Measurements from ENCODE around the gene HIPK2. TPM values are rescaled to one million over a fixed set of nuclear protein-coding genes. Genes with fewer than 3 reads are reported as not detected.

The HIPK2 gene
- total RNA-seq, 4 donors from 2014 or later = 17.9 to 35.9 (median 22.4) TPM

GRCh38 chr7:139752604-139753003 lies 25.2 kb downstream of the HIPK2 start:
- 35 to 62% methylated on average over 2 to 5 of the region's 5 CpGs for WGBS, 2 donors (ENCODE audit: low coverage in 1 of 2)
- TF ChIP-seq POLR2A (IDR thresholded peaks at IDR 0.05) (no peak), CTCF (IDR thresholded peaks at IDR 0.05) (no peak), POLR2AphosphoS5 (IDR thresholded peaks at IDR 0.05) (no peak), EP300 (IDR thresholded peaks at IDR 0.05) (no peak)
- H3K4me1 ChIP-seq = peaks cover 0 to 26% (median 0%) of the 10 kb centered on the region in 3 donors
- ATAC-seq = no peak
- no peaks in the 10 kb centered on the region for H3K27me3 ChIP-seq
- no peak overlapping the region for H3K27ac ChIP-seq
- H3K4me3 ChIP-seq = no peak overlapping the region
- H3K36me3 ChIP-seq = no peaks in the 10 kb centered on the region
- no peaks in the 10 kb centered on the region for H3K9me3 ChIP-seq

- WGBS, 2 donors (ENCODE audit: low coverage in 1 of 2) = 78% methylated on average over 5 of the region's 5 CpGs; no CpG with 5 or more reads in 1 of the 2 donors
- H3K4me1 ChIP-seq = peaks cover 0 to 28% (median 0%) of the 10 kb centered on the region in 3 donors
- H3K27me3 ChIP-seq = no peaks in the 10 kb centered on the region
- no peaks in the 10 kb centered on the region for H3K36me3 ChIP-seq
- ATAC-seq = no peak
- no peaks in the 10 kb centered on the region for H3K9me3 ChIP-seq
- TF ChIP-seq EP300 (IDR thresholded peaks at IDR 0.05) = no peak
- no peak for TF ChIP-seq POLR2A (IDR thresholded peaks at IDR 0.05)
- TF ChIP-seq CTCF (IDR thresholded peaks at IDR 0.05) = no peak
- no peak for TF ChIP-seq POLR2AphosphoS5 (IDR thresholded peaks at IDR 0.05)
- no peak overlapping the region for H3K27ac ChIP-seq
- no peak overlapping the region for H3K4me3 ChIP-seq
Measured at GRCh38 chr7:139752148-139752547, 25.6 kb downstream of the HIPK2 start.

- 97 to 98% methylated on average over 6 of the region's 6 CpGs for WGBS, 2 donors (ENCODE audit: low coverage in 1 of 2)
- Histone ChIP-seq H3K9me3 (no peaks in the 10 kb centered on the region), H3K4me1 (peaks cover 6 to 44% (median 8%) of the 10 kb centered on the region in 3 donors), H3K4me3 (no peak overlapping the region), H3K27me3 (no peaks in the 10 kb centered on the region), H3K36me3 (no peaks in the 10 kb centered on the region), H3K27ac (no peak overlapping the region)
- TF ChIP-seq EP300 (IDR thresholded peaks at IDR 0.05) (no peak), POLR2A (IDR thresholded peaks at IDR 0.05) (no peak), POLR2AphosphoS5 (IDR thresholded peaks at IDR 0.05) (no peak), CTCF (IDR thresholded peaks at IDR 0.05) (no peak)
- no peak for ATAC-seq
Measured at GRCh38 chr7:139750459-139751095, 27.2 kb downstream of the HIPK2 start.

- H3K27me3 ChIP-seq = no peaks in the 10 kb centered on the region
- TF ChIP-seq EP300 (IDR thresholded peaks at IDR 0.05) (no peak), POLR2A (IDR thresholded peaks at IDR 0.05) (no peak), POLR2AphosphoS5 (IDR thresholded peaks at IDR 0.05) (no peak), CTCF (IDR thresholded peaks at IDR 0.05) (no peak)
- H3K4me3 ChIP-seq = no peak overlapping the region
- ATAC-seq = no peak
- H3K4me1 ChIP-seq = peaks cover 7 to 54% (median 11%) of the 10 kb centered on the region in 3 donors
- no peaks in the 10 kb centered on the region for H3K9me3 ChIP-seq
- no peaks in the 10 kb centered on the region for H3K36me3 ChIP-seq
- 87 to 100% methylated on average over 1 to 3 of the region's 10 CpGs for WGBS, 2 donors (ENCODE audit: low coverage in 1 of 2)
- H3K27ac ChIP-seq = no peak overlapping the region
Measured at GRCh38 chr7:139749545-139749944, 28.3 kb downstream of the HIPK2 start.

- H3K4me1 ChIP-seq = peaks cover 7 to 57% (median 11%) of the 10 kb centered on the region in 3 donors
- WGBS, 2 donors (ENCODE audit: low coverage in 1 of 2) = 95 to 100% methylated on average over 2 to 4 of the region's 5 CpGs
- no peaks in the 10 kb centered on the region for H3K9me3 ChIP-seq
Measured at GRCh38 chr7:139748941-139749340, 28.9 kb downstream of the HIPK2 start.

More at GRCh38 chr7:139748941-139749340, 28.9 kb downstream of the HIPK2 start:
- TF ChIP-seq POLR2AphosphoS5 (IDR thresholded peaks at IDR 0.05) (no peak), EP300 (IDR thresholded peaks at IDR 0.05) (no peak), POLR2A (IDR thresholded peaks at IDR 0.05) (no peak)
- H3K27me3 ChIP-seq = no peaks in the 10 kb centered on the region
- H3K36me3 ChIP-seq = no peaks in the 10 kb centered on the region
- no peak for ATAC-seq
- no peak overlapping the region for H3K4me3 ChIP-seq
- no peak overlapping the region for H3K27ac ChIP-seq
